PFSK-1 (cell line): ENCODE results near the gene HEBP2.

Experiments used
- FOXP2 ChIP-seq: optimal IDR thresholded peaks from 2 replicates; pipeline ENCODE3; 2011; ENCODE audit warnings: borderline replicate concordance, control low read depth, inconsistent platforms; ENCODE audit not compliant: insufficient read depth; ENCODE audit errors: extremely low read length, extremely low read depth
- POLR2AphosphoS5 ChIP-seq: IDR thresholded peaks from 2 replicates; pipeline ENCODE4 v1.6.1; 2012; ENCODE audit warnings: low read depth, mild to moderate bottlenecking, control low read depth, low read length, moderate library complexity
- REST ChIP-seq, 2 experiments: IDR thresholded peaks; 2 replicates each; pipeline versions ENCODE4 v1.6.1 to v1.8.0; 2011 to 2012; ENCODE audit warnings: low read depth in 2 of 2, low read length in 2 of 2, control low read depth in 1 of 2, inconsistent platforms in 1 of 2, mild to moderate bottlenecking in 1 of 2, moderate library complexity in 1 of 2; ENCODE audit not compliant: insufficient read depth in 1 of 2
- SIN3A ChIP-seq: IDR thresholded peaks from 2 replicates; pipeline ENCODE4 v1.6.1; 2012; ENCODE audit warnings: mild to moderate bottlenecking, low read length, moderate library complexity, borderline replicate concordance; ENCODE audit not compliant: insufficient read depth
- TAF1 ChIP-seq: IDR thresholded peaks from 2 replicates; pipeline ENCODE4 v1.6.1; 2012; ENCODE audit warnings: low read length, control low read depth, borderline replicate concordance; ENCODE audit not compliant: insufficient read depth

HEBP2 gene

GRCh38 chr6:138397128-138398122, 6.6 kb upstream of the HEBP2 start:
- no peak for TF ChIP-seq SIN3A
- TF ChIP-seq POLR2AphosphoS5, result no peak
- TF ChIP-seq FOXP2, result no peak
- no peak for TF ChIP-seq TAF1
- TF ChIP-seq REST (IDR thresholded peaks at IDR 0.05; ENCODE audit: insufficient read depth in 1 of 2, low read depth in 2 of 2, low read length in 2 of 2), result no peak

GRCh38 chr6:138400326-138400725, 3.7 kb upstream of the HEBP2 start:
- no peak for TF ChIP-seq POLR2AphosphoS5
- TF ChIP-seq REST (IDR thresholded peaks at IDR 0.05; ENCODE audit: insufficient read depth in 1 of 2, low read depth in 2 of 2, low read length in 2 of 2), result no peak
- no peak for TF ChIP-seq TAF1
- TF ChIP-seq SIN3A, result no peak
- TF ChIP-seq FOXP2, result no peak

GRCh38 chr6:138401960-138402837, 1.8 kb upstream of the HEBP2 start:
- no peak for TF ChIP-seq TAF1
- TF ChIP-seq POLR2AphosphoS5, result no peak
- no peak for TF ChIP-seq REST (IDR thresholded peaks at IDR 0.05; ENCODE audit: insufficient read depth in 1 of 2, low read depth in 2 of 2, low read length in 2 of 2)

GRCh38 chr6:138402838-138403187, 1.2 kb upstream of the HEBP2 start:
- no peak for TF ChIP-seq FOXP2
- no peak for TF ChIP-seq POLR2AphosphoS5
- no peak for TF ChIP-seq REST (IDR thresholded peaks at IDR 0.05; ENCODE audit: insufficient read depth in 1 of 2, low read depth in 2 of 2, low read length in 2 of 2)
